ENCODE measurements around the gene KRTAP1-1. TPM values are rescaled to one million over a fixed set of nuclear protein-coding genes. Genes with fewer than 3 reads are reported as not detected.

The KRTAP1-1 gene
- total and polyA plus RNA-seq, 2 of the 4 experiments (the other 2 are of a cell fraction), result 0.90 to 1.2 TPM

- no peak for TF ChIP-seq ELK1 (IDR thresholded peaks at IDR 0.05; ENCODE audit: borderline replicate concordance, low read depth, low read length)
Measured at GRCh38 chr17:41026715-41027471, 14.4 kb downstream of the KRTAP1-1 start, which contains the start of gene KRTAP1-5 (continued).

GRCh38 chr17:41024697-41025096 lies 16.6 kb downstream of the KRTAP1-1 start:
- Histone ChIP-seq H3K4me1 (ENCODE audit: control insufficient read depth, insufficient read depth, low read length) (peaks cover 9% of the 10 kb centered on the region), H4K91ac (ENCODE audit: insufficient read depth, low read depth, low read length) (no peak overlapping the region), H2AK9ac (replicated peaks; ENCODE audit: low read depth, low read length, poor library complexity) (no peak overlapping the region), H3K14ac (replicated peaks; ENCODE audit: low read depth, low read length) (no peak overlapping the region; the same call in 1 of the 2 replicates), H3K9me3 (ENCODE audit: control insufficient read depth, insufficient read depth, low read length) (no peaks in the 10 kb centered on the region; the same call in 1 of the 2 replicates), H2BK20ac (ENCODE audit: low read depth, low read length) (peak overlapping the region; percentile 13; the same call in 1 of the 2 replicates), H3K27ac (ENCODE audit: insufficient read depth, low read length) (no peak overlapping the region), H3K4me3 (ENCODE audit: insufficient read depth, low read depth, low read length) (no peak overlapping the region), H3K9ac (ENCODE audit: low read depth, low read length) (no peak overlapping the region), H3K9me1 (ENCODE audit: insufficient read depth, low read length) (peaks cover 7% of the 10 kb centered on the region), H2BK5ac (ENCODE audit: low read depth, low read length, poor library complexity, severe bottlenecking) (peak overlapping the region; percentile 14), H3K4ac (ENCODE audit: low read depth, low read length) (0 out of 2 replicates have a peak overlapping the region, but pooled peaks have one; percentile 3), H4K20me1 (ENCODE audit: insufficient read depth, low read length) (no peaks in the 10 kb centered on the region), H4K8ac (ENCODE audit: low read depth in 2 of 2, low read length in 2 of 2) (peak overlapping the region; percentile 10 to 24; a peak in 1 of 4 replicates), H3K27me3 (ENCODE audit: control insufficient read depth, insufficient read depth, low read length) (no peaks in the 10 kb centered on the region), H3K18ac (ENCODE audit: low read depth, low read length) (no peak overlapping the region; the same call in 1 of the 2 replicates), H3K4me2 (ENCODE audit: low read depth, low read length) (no peak overlapping the region), H3K79me1 (ENCODE audit: low read depth in 1 of 2, low read length in 2 of 2) (no peaks in the 10 kb centered on the region), H2AK5ac (ENCODE audit: low read depth, low read length) (no peak overlapping the region), H3K36me3 (ENCODE audit: control insufficient read depth, insufficient read depth, low read length) (no peaks in the 10 kb centered on the region), H2AFZ (replicated peaks; ENCODE audit: low read length, poor library complexity) (no peak overlapping the region), H4K5ac (ENCODE audit: low read depth, low read length) (no peak overlapping the region; the same call in 1 of the 2 replicates), H3K56ac (ENCODE audit: extremely low read depth, insufficient read depth, low read length) (no peak overlapping the region), H2BK120ac (ENCODE audit: low read depth, low read length) (0 out of 2 replicates have a peak overlapping the region, but pooled peaks have one; percentile 3), H2BK15ac (ENCODE audit: low read depth, low read length) (no peak overlapping the region; the same call in 2 of the 3 replicates), H3K23ac (ENCODE audit: low read depth, low read length) (no peak overlapping the region)
- dilution Hi-C loops (cut with HindIII; ENCODE audit: low sequenced_read_pairs, unreplicated experiment) (no loop called here), intact Hi-C loops (cut with micrococcal nuclease) (no loop called here), in situ Hi-C loops (cut with MboI; ENCODE audit: low sequenced_read_pairs) (no loop called here)
- 100% methylated on average over 2 of the region's 3 CpGs; no CpG with 5 or more reads in 1 of the 2 experiments for WGBS, 2 experiments (ENCODE audit: extremely low coverage in 2 of 2, insufficient read length in 1 of 2)
- ATAC-seq (ENCODE audit: low read depth) (no peak), DNase-seq (peak; percentile 14)
- POLR2A ChIA-PET (ENCODE audit: unreplicated experiment), result no interaction called here
- no TSS peak for BruUV-seq (replicated peaks)
- CTCF ChIA-PET, result interaction anchor here (1.3 kb wide), 1 partner anchor 44 kb away, joined by 3 read pairs; no protein-coding TSS in a partner anchor
- TF ChIP-seq, protein P1, sequence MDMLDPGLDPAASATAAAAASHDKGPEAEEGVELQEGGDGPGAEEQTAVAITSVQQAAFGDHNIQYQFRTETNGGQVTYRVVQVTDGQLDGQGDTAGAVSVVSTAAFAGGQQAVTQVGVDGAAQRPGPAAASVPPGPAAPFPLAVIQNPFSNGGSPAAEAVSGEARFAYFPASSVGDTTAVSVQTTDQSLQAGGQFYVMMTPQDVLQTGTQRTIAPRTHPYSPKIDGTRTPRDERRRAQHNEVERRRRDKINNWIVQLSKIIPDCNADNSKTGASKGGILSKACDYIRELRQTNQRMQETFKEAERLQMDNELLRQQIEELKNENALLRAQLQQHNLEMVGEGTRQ (IDR thresholded peaks at IDR 0.05; ENCODE audit: low read depth, low read length), result no peak
- TF ChIP-seq MAFK (IDR thresholded peaks at IDR 0.05; ENCODE audit: low read depth, low read length), result no peak
- no peak for TF ChIP-seq NFE2L2 (IDR thresholded peaks at IDR 0.05; ENCODE audit: low read depth, low read length)
- no peak for TF ChIP-seq POLR2A (IDR thresholded peaks at IDR 0.05; ENCODE audit: low read depth, low read length)
- TF ChIP-seq FOS (IDR thresholded peaks at IDR 0.05; ENCODE audit: low read depth, low read length), result no peak
- no peak for TF ChIP-seq CHD1 (IDR thresholded peaks at IDR 0.05; ENCODE audit: low read depth, low read length)
- no peak for TF ChIP-seq ELK1 (IDR thresholded peaks at IDR 0.05; ENCODE audit: borderline replicate concordance, low read depth, low read length)
- no peak for TF ChIP-seq BHLHE40 (IDR thresholded peaks at IDR 0.05; ENCODE audit: low read depth, low read length)
- no peak for TF ChIP-seq RAD21 (IDR thresholded peaks at IDR 0.05; ENCODE audit: low read length)
- no peak for TF ChIP-seq MXI1 (IDR thresholded peaks at IDR 0.05; ENCODE audit: borderline replicate concordance, low read depth, low read length)
